ENCODE measurements around the gene SWAP70. TPM values are rescaled to one million over a fixed set of nuclear protein-coding genes. Genes with fewer than 3 reads are reported as not detected.

Gene SWAP70
- total and polyA plus RNA-seq, 2 of the 8 experiments (the other 6 are each of a cell fraction or from before 2014, with no cell fraction given) = 14.8 to 37.5 TPM

- Histone ChIP-seq H3K4me3 (ENCODE audit: extremely low read depth in 1 of 4, insufficient read depth in 2 of 4, low read depth in 3 of 4, low read length in 4 of 4) (no peak overlapping the region), H2AFZ (ENCODE audit: low read length) (no peak overlapping the region), H2BK120ac (replicated peaks; ENCODE audit: low read depth, low read length) (no peak overlapping the region), H4K91ac (replicated peaks; ENCODE audit: insufficient read length, low read length) (no peak overlapping the region), H2BK15ac (ENCODE audit: low read length) (no peak overlapping the region), H3K23me2 (ENCODE audit: low read depth, low read length) (no peaks in the 10 kb centered on the region), H2AK5ac (ENCODE audit: low read depth, low read length) (no peak overlapping the region), H3K9ac (replicated peaks in 1 of 4; ENCODE audit: extremely low read depth in 1 of 4, low read depth in 3 of 4, low read length in 3 of 4) (no peak overlapping the region), H2BK12ac (ENCODE audit: low read depth, low read length) (no peak overlapping the region), H3K79me2 (ENCODE audit: control insufficient read depth in 1 of 2, insufficient read depth in 2 of 2, low read length in 2 of 2) (peaks cover 3 to 36% of the 10 kb centered on the region in 2 experiments; a peak in 3 of 4 replicates), H3K18ac (ENCODE audit: extremely low read depth, low read length) (no peak overlapping the region), H3K14ac (ENCODE audit: insufficient read length) (no peak overlapping the region), H2BK5ac (ENCODE audit: low read depth, low read length) (no peak overlapping the region), H4K5ac (ENCODE audit: insufficient read length, low read depth, low read length) (no peak overlapping the region), H3K27ac (ENCODE audit: low read depth, low read length) (no peak overlapping the region), H3K36me3 (ENCODE audit: control insufficient read depth in 2 of 4, insufficient read depth in 4 of 4, low read length in 3 of 4) (no peaks in the 10 kb centered on the region), H3K23ac (ENCODE audit: insufficient read length) (no peak overlapping the region), H3K79me1 (ENCODE audit: low read depth, low read length) (peaks cover 5% of the 10 kb centered on the region; the same call in 1 of the 2 replicates), H4K20me1 (replicated peaks in 1 of 2; ENCODE audit: control insufficient read depth in 1 of 2, insufficient read depth in 2 of 2, low read length in 2 of 2) (peaks cover 2 to 6% of the 10 kb centered on the region in 2 experiments), H2BK20ac (ENCODE audit: low read length) (no peak overlapping the region), H3K56ac (replicated peaks; ENCODE audit: insufficient read length, low read depth, low read length) (no peak overlapping the region), H3K4me1 (replicated peaks in 1 of 4; ENCODE audit: control insufficient read depth in 3 of 4, insufficient read depth in 4 of 4, low read length in 3 of 4) (peaks cover 2 to 15% (median 9%) of the 10 kb centered on the region in 4 experiments; a peak in 5 of 7 replicates), H3K9me3 (ENCODE audit: insufficient read depth in 2 of 2, low read depth in 1 of 2, low read length in 1 of 2) (no peaks in the 10 kb centered on the region), H3K4me2 (ENCODE audit: insufficient read depth in 1 of 2, low read depth in 2 of 2, low read length in 2 of 2) (no peak overlapping the region), H4K8ac (ENCODE audit: extremely low read depth, insufficient read depth, low read length) (no peak overlapping the region), H3K4ac (replicated peaks; ENCODE audit: insufficient read length, low read depth, low read length) (no peak overlapping the region), H3K27me3 (replicated peaks in 1 of 4; ENCODE audit: control insufficient read depth in 3 of 4, extremely low read depth in 1 of 4, insufficient read depth in 3 of 4, low read length in 3 of 4) (no peaks in the 10 kb centered on the region)
- TF ChIP-seq CREB1 (IDR thresholded peaks at IDR 0.05) (no peak), RAD21 (IDR thresholded peaks at IDR 0.05 in 1 of 2, conservative IDR thresholded peaks at IDR 0.05 in 1 of 2; ENCODE audit: low read depth in 2 of 2, low read length in 2 of 2) (no peak), KDM1A (IDR thresholded peaks at IDR 0.05; ENCODE audit: borderline replicate concordance, low read length) (no peak), CHD1 (IDR thresholded peaks at IDR 0.05; ENCODE audit: low read depth, low read length) (no peak), RFX5 (IDR thresholded peaks at IDR 0.05; ENCODE audit: borderline replicate concordance, low read depth, low read length) (no peak), EP300 (IDR thresholded peaks at IDR 0.05; ENCODE audit: borderline replicate concordance in 1 of 2, low read depth in 2 of 2, low read length in 2 of 2) (no peak), CTBP2 (IDR thresholded peaks at IDR 0.05; ENCODE audit: borderline replicate concordance, insufficient read depth, insufficient read length, low read length) (no peak), TEAD4 (IDR thresholded peaks at IDR 0.05; ENCODE audit: low read depth, low read length) (no peak), BACH1 (IDR thresholded peaks at IDR 0.05; ENCODE audit: low read length) (no peak), ASH2L (IDR thresholded peaks at IDR 0.05; ENCODE audit: low read length) (no peak), YY1 (IDR thresholded peaks at IDR 0.05; ENCODE audit: low read depth, low read length) (no peak), EZH2 (IDR thresholded peaks at IDR 0.05; ENCODE audit: low read depth, low read length, severe bottlenecking) (no peak)
- ChIA-PET CTCF (ENCODE audit: partially characterized antibody) (interaction anchor here (0.6 to 1.8 kb wide), 6 partner anchors 10 to 991 kb away, joined by 3 to 6 read pairs (median 3); no protein-coding TSS in a partner anchor), POLR2A (ENCODE audit: partially characterized antibody) (interaction anchor here (0.7 to 1.5 kb wide), 2 partner anchors 24 to 107 kb away, joined by 3 read pairs; no protein-coding TSS in a partner anchor)
- FAIRE-seq (no peak), DNase-seq (ENCODE audit: low read depth in 1 of 2, low spot score in 2 of 2) (no peak)
- WGBS, 2 experiments (ENCODE audit: extremely low coverage in 1 of 2, insufficient coverage in 1 of 2, insufficient read length in 1 of 2, insufficient replicate concordance in 2 of 2, low coverage in 1 of 2, low lambda C conversion rate in 2 of 2, missing lambda C conversion rate in 1 of 2) = 100% methylated on average over 1 of the region's 1 CpG; no CpG with 5 or more reads in 1 of the 2 experiments
Observed at GRCh38 chr11:9708544-9708943, 44.7 kb downstream of the SWAP70 start.
